ENCODE data around the gene COL1A2. TPM values are rescaled to one million over a fixed set of nuclear protein-coding genes. Genes with fewer than 3 reads are reported as not detected.

The COL1A2 gene
- polyA plus RNA-seq, 3 donors: not detected

GRCh38 chr7:94441138-94441537 is 46.4 kb downstream of the COL1A2 start:
- no peaks in the 10 kb centered on the region for H3K36me3 Mint-ChIP-seq
- intact Hi-C loops (cut with micrococcal nuclease): loop anchor here in 1 of 2 donors (10.0 kb wide), 1 partner anchor 1034 kb away; no protein-coding TSS in a partner anchor
- WGBS (ENCODE audit: insufficient coverage): 57% methylated on average over 1 of the region's 3 CpGs
- Histone ChIP-seq H3K27ac (ENCODE audit: low read depth in 1 of 2, low read length in 2 of 2) (no peak overlapping the region), H2AFZ (ENCODE audit: insufficient read depth, low read depth, low read length, poor library complexity, severe bottlenecking) (no peak overlapping the region), H3K4me1 (ENCODE audit: control insufficient read depth in 1 of 2, insufficient read depth in 2 of 2, low read length in 2 of 2) (no peaks in the 10 kb centered on the region), H3K4me2 (replicated peaks; ENCODE audit: extremely low read depth, low read length, poor library complexity, severe bottlenecking) (no peak overlapping the region), H3K36me3 (replicated peaks in 1 of 2; ENCODE audit: control insufficient read depth in 1 of 2, insufficient read depth in 2 of 2, low read length in 2 of 2) (no peaks in the 10 kb centered on the region), H3K9ac (ENCODE audit: insufficient read depth, low read length, poor library complexity, severe bottlenecking) (no peak overlapping the region), H3K27me3 (ENCODE audit: control insufficient read depth in 2 of 2, insufficient read depth in 2 of 2, low read length in 2 of 2) (peaks cover 5 to 7% of the 10 kb centered on the region in 2 donors), H3K4me3 (replicated peaks in 1 of 3; ENCODE audit: low read depth in 2 of 3, low read length in 3 of 3) (no peak overlapping the region), H4K20me1 (ENCODE audit: insufficient read depth, low read length) (no peaks in the 10 kb centered on the region), H3K79me2 (ENCODE audit: insufficient read depth, low read length) (no peaks in the 10 kb centered on the region), H3K9me3 (replicated peaks in 1 of 2; ENCODE audit: control insufficient read depth in 1 of 2, insufficient read depth in 1 of 2, low read length in 2 of 2) (no peaks in the 10 kb centered on the region)
- no peak overlapping the region for H3K4me3 Mint-ChIP-seq
- no peak for TF ChIP-seq CTCF (IDR thresholded peaks at IDR 0.05)
- peaks cover 2 to 9% (median 4%) of the 10 kb centered on the region in 3 donors for H3K27me3 Mint-ChIP-seq (ENCODE audit: low read depth in 3 of 3)
- no peaks in the 10 kb centered on the region for H3K4me1 Mint-ChIP-seq
- no peaks in the 10 kb centered on the region for H3K9me3 Mint-ChIP-seq
- no peak for DNase-seq
- no peak overlapping the region for H3K27ac Mint-ChIP-seq

GRCh38 chr7:94442639-94443038 is 47.9 kb downstream of the COL1A2 start:
- Histone ChIP-seq H3K36me3 (replicated peaks in 1 of 2; ENCODE audit: control insufficient read depth in 1 of 2, insufficient read depth in 2 of 2, low read length in 2 of 2) (no peaks in the 10 kb centered on the region), H3K4me3 (replicated peaks in 1 of 3; ENCODE audit: low read depth in 2 of 3, low read length in 3 of 3) (no peak overlapping the region), H3K4me2 (replicated peaks; ENCODE audit: extremely low read depth, low read length, poor library complexity, severe bottlenecking) (no peak overlapping the region), H3K4me1 (ENCODE audit: control insufficient read depth in 1 of 2, insufficient read depth in 2 of 2, low read length in 2 of 2) (no peaks in the 10 kb centered on the region), H2AFZ (ENCODE audit: insufficient read depth, low read depth, low read length, poor library complexity, severe bottlenecking) (no peak overlapping the region), H3K27me3 (ENCODE audit: control insufficient read depth in 2 of 2, insufficient read depth in 2 of 2, low read length in 2 of 2) (peaks cover 2 to 5% of the 10 kb centered on the region in 2 donors), H3K27ac (ENCODE audit: low read depth in 1 of 2, low read length in 2 of 2) (no peak overlapping the region), H3K9me3 (replicated peaks in 1 of 2; ENCODE audit: control insufficient read depth in 1 of 2, insufficient read depth in 1 of 2, low read length in 2 of 2) (no peaks in the 10 kb centered on the region), H4K20me1 (ENCODE audit: insufficient read depth, low read length) (no peaks in the 10 kb centered on the region), H3K79me2 (ENCODE audit: insufficient read depth, low read length) (no peaks in the 10 kb centered on the region), H3K9ac (ENCODE audit: insufficient read depth, low read length, poor library complexity, severe bottlenecking) (no peak overlapping the region)
- TF ChIP-seq CTCF (IDR thresholded peaks at IDR 0.05): no peak
- no peaks in the 10 kb centered on the region for H3K4me1 Mint-ChIP-seq
- DNase-seq: no peak
- H3K27me3 Mint-ChIP-seq (ENCODE audit: low read depth in 3 of 3): peaks cover 0 to 9% (median 0%) of the 10 kb centered on the region in 3 donors
- no peaks in the 10 kb centered on the region for H3K36me3 Mint-ChIP-seq
- no peak overlapping the region for H3K4me3 Mint-ChIP-seq
- intact Hi-C loops (cut with micrococcal nuclease): loop anchor here in 1 of 2 donors (10.0 kb wide), 1 partner anchor 1032 kb away; no protein-coding TSS in a partner anchor
- H3K9me3 Mint-ChIP-seq: no peaks in the 10 kb centered on the region
- H3K27ac Mint-ChIP-seq: no peak overlapping the region
- 87% methylated on average over 3 of the region's 3 CpGs for WGBS (ENCODE audit: insufficient coverage)
